SIG-M5 treated with dmso at 0.1 percent for 504 hours (cell line): ENCODE data around the gene THAP2.
"Not testable (repeated sequence)": the region's sequence is repeated elsewhere in the genome, so short reads cannot be mapped to it uniquely, and the experiment has no call there.

ENCODE experiments used
- DNase-seq: peaks from one replicate; lab custom pipeline; 2025; ENCODE audit not compliant: unreplicated experiment; lab: John Stamatoyannopoulos, UW

Gene THAP2

GRCh38 chr12:71661977-71662530, 2.0 kb upstream of the THAP2 start:
- DNase-seq: no peak

GRCh38 chr12:71662849-71663560, 1.1 kb upstream of the THAP2 start:
- peak; percentile 80 for DNase-seq

GRCh38 chr12:71664411-71665089, 449 bp downstream of the THAP2 start:
- DNase-seq: no peak

- DNase-seq: no peak
These were observed 976 bp downstream of the THAP2 start for GRCh38 chr12:71665090-71665463.

GRCh38 chr12:71666259-71666658, 2.2 kb downstream of the THAP2 start:
- no peak for DNase-seq

- DNase-seq: no peak
These were observed 7.2 kb downstream of the THAP2 start for GRCh38 chr12:71671311-71671710.

- DNase-seq: no peak
These were observed 7.7 kb downstream of the THAP2 start for GRCh38 chr12:71671816-71672215.

- DNase-seq: no peak
These were observed 18.4 kb downstream of the THAP2 start for GRCh38 chr12:71682466-71682865.

- no peak for DNase-seq
These were observed 19.5 kb downstream of the THAP2 start for GRCh38 chr12:71683633-71684032.

GRCh38 chr12:71684081-71684480, 20.0 kb downstream of the THAP2 start:
- DNase-seq: no peak

- DNase-seq: no peak
These were observed 21.3 kb downstream of the THAP2 start for GRCh38 chr12:71685312-71685906.

- DNase-seq: peak; percentile 93
These were observed 22.0 kb downstream of the THAP2 start, which contains the start of gene TMEM19 for GRCh38 chr12:71685914-71686657. Gene TMEM19, plus strand, starts transcription at chr12:71686082. Its CDS starts 599 bp downstream, at chr12:71686681.

- peak; percentile 47 for DNase-seq
These were observed 22.5 kb downstream of the THAP2 start for GRCh38 chr12:71686658-71687025.

GRCh38 chr12:71687172-71687571, 23.1 kb downstream of the THAP2 start:
- DNase-seq: not testable (repeated sequence)

GRCh38 chr12:71688961-71689570, 25.0 kb downstream of the THAP2 start:
- no peak for DNase-seq

GRCh38 chr12:71691504-71692129, 27.5 kb downstream of the THAP2 start:
- no peak for DNase-seq

- no peak for DNase-seq
These were observed 29.0 kb downstream of the THAP2 start for GRCh38 chr12:71693126-71693525.

- DNase-seq: not testable (repeated sequence)
These were observed 29.6 kb downstream of the THAP2 start for GRCh38 chr12:71693651-71694050.

GRCh38 chr12:71694099-71694820, 30.2 kb downstream of the THAP2 start:
- DNase-seq: no peak

GRCh38 chr12:71695782-71696181, 31.7 kb downstream of the THAP2 start:
- no peak for DNase-seq
